Bronchial epithelial cell (primary cell): ENCODE measurements around the gene CHCHD2. TPM values are rescaled to one million over a fixed set of nuclear protein-coding genes. Genes with fewer than 3 reads are reported as not detected.
A peak's percentile ranks its signal among the peaks of the same experiment; 100 is the strongest.
"Not testable (repeated sequence)": the region's sequence is repeated elsewhere in the genome, so short reads cannot be mapped to it uniquely, and the experiment has no call there.

Experiments
- DNase-seq: peaks from one replicate; pipeline ENCODE4 v3.0.0-alpha.2; 2010; ENCODE audit warnings: low read depth
- FAIRE-seq: peaks from 2 replicates; lab custom pipeline; 2011; peaks lifted over from hg19 to GRCh38; lab: Jason Lieb, UNC
- H3K27me3 ChIP-seq: 2 replicates; pipeline ENCODE4 v1.5.1; 2011; ENCODE audit warnings: low read length; ENCODE audit not compliant: control insufficient read depth, insufficient read depth
- H3K36me3 ChIP-seq: 2 replicates; pipeline ENCODE4 v1.5.1; 2011; ENCODE audit warnings: low read length; ENCODE audit not compliant: control insufficient read depth, insufficient read depth
- H3K4me3 ChIP-seq: 2 replicates; pipeline ENCODE4 v1.5.1; 2011; ENCODE audit warnings: mild to moderate bottlenecking, low read depth, low read length, control low read depth
- CTCF ChIP-seq: IDR thresholded peaks from 2 replicates; pipeline ENCODE4 v1.5.1; 2011; ENCODE audit warnings: mild to moderate bottlenecking, moderate library complexity, low read length, control low read depth, inconsistent platforms; ENCODE audit not compliant: insufficient read depth, severe bottlenecking
- total RNA-seq: library from RNA; depleted of rRNA; stranded (reverse); fragments of >200 nt; gene quantifications from 2 replicates; pipeline ENCODE4 v1.2.1, GENCODE V29; 2014

CHCHD2 gene
- total RNA-seq, 1 donor from 2014 or later, result 566 TPM

GRCh38 chr7:56097700-56098099, 8.6 kb downstream of the CHCHD2 start:
- no peak for TF ChIP-seq CTCF
- FAIRE-seq (no peak), DNase-seq (peak; percentile 18)

GRCh38 chr7:56092789-56093531, 13.3 kb downstream of the CHCHD2 start, which contains the start of gene PHKG1:
Gene PHKG1, minus strand, starts transcription at chr7:56092952. Its CDS starts 4,011 bp downstream, at chr7:56088941.
- no peak within 1 kb of the TSS for H3K4me3 ChIP-seq
- no peak for FAIRE-seq

More at GRCh38 chr7:56097700-56098099, 8.6 kb downstream of the CHCHD2 start:
- H3K4me3 ChIP-seq, result no peak overlapping the region
- peaks cover 7% of the 10 kb centered on the region for H3K36me3 ChIP-seq
- H3K27me3 ChIP-seq, result no peaks in the 10 kb centered on the region

DNA sequence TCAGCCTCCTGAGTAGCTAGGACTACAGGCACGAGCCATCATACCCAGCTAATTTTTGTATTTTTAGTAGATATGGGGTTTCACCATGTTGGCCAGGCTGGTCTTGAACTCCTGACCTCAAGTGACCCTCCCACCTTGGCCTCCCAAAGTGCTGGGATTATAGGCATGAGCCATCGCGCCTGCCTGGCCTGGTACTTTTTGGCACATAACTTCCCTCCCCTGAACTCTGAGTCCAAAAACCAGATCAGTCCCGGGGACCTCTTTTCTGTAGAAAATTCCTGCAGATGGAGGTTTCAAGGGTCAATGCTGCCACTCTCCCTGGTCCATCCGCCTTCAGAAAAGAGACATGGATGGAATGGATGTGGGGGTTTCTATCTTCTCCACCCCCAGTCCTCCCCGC, 13.9 kb downstream of the CHCHD2 start:
- not testable (repeated sequence) for DNase-seq, H3K4me3 ChIP-seq, H3K36me3 ChIP-seq, FAIRE-seq, H3K27me3 ChIP-seq

More at GRCh38 chr7:56092789-56093531, 13.3 kb downstream of the CHCHD2 start, which contains the start of gene PHKG1:
- peak; percentile 50 for DNase-seq
- Histone ChIP-seq H3K36me3 (peaks cover 1% of the 10 kb centered on the region), H3K27me3 (no peaks in the 10 kb centered on the region)
- TF ChIP-seq CTCF, result peak; percentile 74

GRCh38 chr7:56091591-56091990, 14.7 kb downstream of the CHCHD2 start:
- no peaks in the 10 kb centered on the region for H3K27me3 ChIP-seq
- no peak overlapping the region for H3K4me3 ChIP-seq
- FAIRE-seq (no peak), DNase-seq (no peak)
- TF ChIP-seq CTCF, result no peak
- peaks cover 4% of the 10 kb centered on the region for H3K36me3 ChIP-seq

DNA sequence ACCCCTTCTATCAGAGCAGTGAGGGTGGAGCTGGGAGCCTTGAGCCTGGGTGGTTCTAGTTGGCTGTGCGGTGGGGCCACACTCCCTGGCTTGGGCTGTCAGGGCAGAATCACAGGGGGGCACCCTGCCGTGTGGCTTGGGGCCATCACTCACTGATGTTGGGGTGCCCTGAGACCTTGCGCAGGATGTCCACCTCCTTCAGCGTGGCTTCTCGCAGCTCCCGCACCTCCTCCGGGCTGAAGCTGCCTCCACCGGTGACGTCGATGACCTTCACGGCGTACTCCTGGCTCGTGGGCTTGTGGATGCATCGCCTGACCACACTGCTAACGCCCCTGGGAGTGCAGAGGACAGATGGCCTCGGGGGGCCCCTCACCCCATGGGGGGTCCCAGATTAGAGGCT, 18.8 kb downstream of the CHCHD2 start:
- TF ChIP-seq CTCF, result no peak
- DNase-seq, result no peak
- FAIRE-seq, result no peak
- peaks cover 6% of the 10 kb centered on the region for H3K36me3 ChIP-seq
- H3K27me3 ChIP-seq, result no peaks in the 10 kb centered on the region
- no peak overlapping the region for H3K4me3 ChIP-seq

DNA sequence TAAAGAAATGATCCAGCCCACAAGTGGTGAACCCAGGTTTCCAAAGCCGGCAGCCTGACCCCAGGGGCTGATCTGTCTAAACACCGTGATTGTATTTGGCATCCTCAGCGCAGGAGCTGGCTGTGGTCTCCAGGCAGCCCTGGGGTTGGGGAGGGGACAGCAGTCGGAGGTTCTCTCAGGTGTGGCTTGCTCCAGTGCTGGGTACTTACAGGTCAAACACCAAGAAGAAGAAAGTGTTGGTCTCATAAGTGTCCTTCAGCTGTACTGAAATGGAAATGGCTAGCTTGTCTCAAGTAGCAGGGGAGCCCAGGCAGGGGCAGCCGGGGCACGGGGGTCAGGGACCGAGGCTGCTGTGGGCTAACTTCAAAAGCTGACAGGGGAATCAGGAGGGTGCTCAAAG, 19.5 kb downstream of the CHCHD2 start:
- H3K27me3 ChIP-seq, result no peaks in the 10 kb centered on the region
- FAIRE-seq, result no peak
- TF ChIP-seq CTCF, result no peak
- no peak overlapping the region for H3K4me3 ChIP-seq
- DNase-seq, result no peak
- peaks cover 7% of the 10 kb centered on the region for H3K36me3 ChIP-seq
